PC-3 (cell line): Measurements from ENCODE around the gene C10orf62.

Experiments
- EZH2 ChIP-seq: fragments of 300-600 bp; sonication (generic); IDR thresholded peaks from one replicate; pipeline ENCODE4 v1.6.1; 2017; ENCODE audit warnings: antibody characterized with exemption, mild to moderate bottlenecking, low read length; ENCODE audit not compliant: unreplicated experiment
- EZH2phosphoT487 ChIP-seq: fragments of 300-600 bp; sonication (generic); IDR thresholded peaks from 2 replicates; pipeline ENCODE4 v1.6.1; 2018; ENCODE audit warnings: mild to moderate bottlenecking, antibody characterized with exemption, low read length, borderline replicate concordance
- TF ChIP-seq, protein P1 (sequence below): fragments of 300-600 bp; sonication (generic); conservative IDR thresholded peaks from 2 replicates; pipeline ENCODE4 v1.5.1; 2017; ENCODE audit warnings: antibody characterized with exemption, low read depth, mild to moderate bottlenecking, low read length

DNA sequence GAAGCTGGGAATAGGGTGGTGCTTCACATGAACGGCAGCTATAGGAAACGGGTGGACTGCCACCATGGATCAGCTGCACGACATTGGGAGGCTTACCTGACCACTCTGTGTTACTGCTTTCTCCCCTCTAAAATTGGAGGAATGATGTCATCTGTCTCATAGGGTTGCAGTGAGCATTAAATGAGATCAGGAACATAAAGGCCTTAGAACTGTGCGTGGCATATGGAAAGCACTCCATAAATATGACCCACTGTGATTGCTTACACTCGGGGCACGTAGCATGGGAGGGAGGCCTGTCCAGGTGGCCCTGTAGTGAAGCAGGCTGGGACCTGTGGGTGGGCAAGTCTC lies 9.7 kb downstream of the C10orf62 start:
- TF ChIP-seq EZH2 = no peak
- TF ChIP-seq, protein P1, sequence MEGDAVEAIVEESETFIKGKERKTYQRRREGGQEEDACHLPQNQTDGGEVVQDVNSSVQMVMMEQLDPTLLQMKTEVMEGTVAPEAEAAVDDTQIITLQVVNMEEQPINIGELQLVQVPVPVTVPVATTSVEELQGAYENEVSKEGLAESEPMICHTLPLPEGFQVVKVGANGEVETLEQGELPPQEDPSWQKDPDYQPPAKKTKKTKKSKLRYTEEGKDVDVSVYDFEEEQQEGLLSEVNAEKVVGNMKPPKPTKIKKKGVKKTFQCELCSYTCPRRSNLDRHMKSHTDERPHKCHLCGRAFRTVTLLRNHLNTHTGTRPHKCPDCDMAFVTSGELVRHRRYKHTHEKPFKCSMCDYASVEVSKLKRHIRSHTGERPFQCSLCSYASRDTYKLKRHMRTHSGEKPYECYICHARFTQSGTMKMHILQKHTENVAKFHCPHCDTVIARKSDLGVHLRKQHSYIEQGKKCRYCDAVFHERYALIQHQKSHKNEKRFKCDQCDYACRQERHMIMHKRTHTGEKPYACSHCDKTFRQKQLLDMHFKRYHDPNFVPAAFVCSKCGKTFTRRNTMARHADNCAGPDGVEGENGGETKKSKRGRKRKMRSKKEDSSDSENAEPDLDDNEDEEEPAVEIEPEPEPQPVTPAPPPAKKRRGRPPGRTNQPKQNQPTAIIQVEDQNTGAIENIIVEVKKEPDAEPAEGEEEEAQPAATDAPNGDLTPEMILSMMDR = no peak
- no peak for TF ChIP-seq EZH2phosphoT487
